Activated CD8-positive, alpha-beta memory T cell treated with anti-CD3 and anti-CD28 coated beads, Interleukin-2, amount 50 U/mL, for 1 hour (primary cell): ENCODE data around the gene ERGIC1.
"Not testable (repeated sequence)": the region's sequence is repeated elsewhere in the genome, so short reads cannot be mapped to it uniquely, and the experiment has no call there.

Experiments used
- DNase-seq: peaks from one replicate; pipeline ENCODE4 v3.0.0-alpha.2; 2020; ENCODE audit errors: extremely low read depth

Gene ERGIC1

GRCh38 chr5:172878933-172879752 is 45.1 kb downstream of the ERGIC1 start:
- no peak for DNase-seq

DNA sequence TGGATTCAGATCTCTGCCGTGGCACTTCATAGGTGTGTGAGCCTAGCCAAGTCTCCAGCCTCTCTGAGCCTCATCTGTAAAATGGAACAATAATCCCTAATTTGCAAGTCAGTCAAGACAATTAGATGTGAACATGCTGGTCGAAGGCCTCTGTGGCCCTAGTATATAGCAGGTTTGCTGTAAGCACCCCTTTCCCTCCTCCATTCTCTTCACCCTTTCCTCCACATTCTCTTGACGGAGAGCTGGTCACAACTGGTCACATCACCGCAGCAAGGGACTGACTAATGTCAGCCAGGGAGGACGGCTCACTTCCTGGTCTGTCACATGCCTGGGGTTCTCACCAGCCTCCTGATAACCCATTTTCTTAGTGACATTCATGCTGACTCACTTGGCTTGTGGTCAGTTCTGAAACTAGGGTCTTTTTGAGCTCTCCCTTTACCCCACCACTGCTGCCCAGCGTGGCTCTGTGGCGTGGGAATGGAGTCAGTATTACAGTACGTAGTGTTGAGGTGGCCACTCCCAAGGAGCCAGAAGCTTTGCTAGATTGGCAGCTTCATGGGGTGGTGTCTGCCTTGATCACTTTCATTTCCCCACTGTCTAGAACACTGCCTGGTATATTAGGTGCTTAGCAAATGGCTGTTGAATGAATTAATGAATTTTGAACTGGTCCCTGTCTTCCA is 47.8 kb downstream of the ERGIC1 start:
- DNase-seq = no peak

- DNase-seq = no peak
Measured at GRCh38 chr5:172883066-172883465, 49.0 kb downstream of the ERGIC1 start.

DNA sequence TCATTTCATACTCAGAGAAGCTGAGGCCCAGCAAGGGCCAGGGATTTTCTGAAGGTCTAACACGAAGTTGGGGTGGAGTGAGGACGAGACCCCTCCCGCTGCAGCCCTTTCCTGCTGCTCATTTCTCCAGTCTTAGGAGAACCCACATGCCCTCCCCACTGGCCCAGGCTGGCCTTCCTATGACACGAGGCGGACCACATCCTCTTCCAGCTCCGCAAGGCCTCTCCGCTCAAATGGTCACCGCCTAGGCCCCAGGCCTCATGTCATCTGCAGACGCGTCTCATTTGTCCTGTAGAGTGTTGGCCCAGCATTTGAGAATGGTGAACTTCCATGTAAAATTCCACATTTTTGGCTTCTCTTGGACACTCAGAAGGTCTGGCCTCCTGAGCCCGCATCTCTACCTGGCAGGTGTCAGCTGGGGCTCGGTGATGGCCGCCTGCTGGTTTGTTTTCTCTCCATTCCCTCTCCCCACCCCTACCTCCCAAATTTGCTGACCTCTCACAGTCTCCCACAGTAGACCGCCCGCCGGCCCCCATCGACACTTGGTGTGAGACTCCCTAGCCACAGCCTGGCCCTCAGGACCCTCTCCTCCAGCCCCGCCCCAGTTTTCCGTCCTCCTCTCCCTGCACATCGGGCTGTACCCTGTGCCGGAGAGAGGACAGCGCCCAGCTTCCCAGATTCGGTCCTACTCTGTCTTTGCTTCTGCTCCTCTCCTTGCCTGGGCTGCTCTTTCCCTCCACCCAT is 51.7 kb downstream of the ERGIC1 start:
- DNase-seq = no peak

DNA sequence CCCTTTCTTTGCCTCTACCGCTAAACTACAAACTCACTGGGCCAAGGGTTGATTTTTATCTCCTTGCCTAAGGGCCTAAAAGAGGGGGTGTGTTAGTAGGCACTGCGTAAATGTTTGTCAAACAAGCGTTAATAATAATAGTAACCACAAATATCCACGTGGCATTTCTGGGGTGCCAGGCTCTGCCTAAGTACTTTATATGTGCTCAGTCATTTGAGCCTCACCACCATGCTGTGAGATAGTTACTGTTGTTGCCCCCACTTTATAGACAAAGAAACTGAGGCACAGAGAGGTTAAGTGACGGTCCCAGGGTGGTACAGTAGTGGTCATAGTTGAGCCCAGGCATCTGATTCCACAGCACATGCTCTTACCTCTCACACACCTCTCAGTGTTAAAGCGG is 52.4 kb downstream of the ERGIC1 start:
- no peak for DNase-seq

DNA sequence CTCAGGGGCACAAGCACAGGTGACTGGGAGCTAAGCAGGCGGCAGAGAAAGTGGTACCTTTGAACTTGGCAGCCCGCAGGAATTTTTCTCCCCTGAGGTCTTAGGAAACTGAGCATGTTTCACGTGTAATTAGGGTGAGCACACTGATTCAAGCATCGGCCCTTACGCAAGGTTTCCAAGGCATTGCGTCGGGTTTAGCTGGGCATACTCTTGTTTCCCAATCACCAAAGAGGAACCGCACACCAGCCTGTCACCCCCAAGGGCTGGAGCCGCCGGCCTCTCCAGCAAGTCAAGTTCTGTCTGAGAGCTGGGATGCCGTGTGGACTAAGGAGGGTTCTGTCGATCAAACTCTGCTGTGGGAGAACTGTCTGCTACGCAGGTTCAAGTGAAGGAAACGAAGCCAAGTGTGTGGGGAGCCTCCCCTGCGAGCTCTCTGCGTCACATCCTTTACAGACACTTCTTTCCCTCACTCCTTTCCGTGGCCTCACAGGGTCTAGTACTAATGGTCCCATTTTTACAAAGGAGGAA is 53.0 kb downstream of the ERGIC1 start:
- DNase-seq = no peak

DNA sequence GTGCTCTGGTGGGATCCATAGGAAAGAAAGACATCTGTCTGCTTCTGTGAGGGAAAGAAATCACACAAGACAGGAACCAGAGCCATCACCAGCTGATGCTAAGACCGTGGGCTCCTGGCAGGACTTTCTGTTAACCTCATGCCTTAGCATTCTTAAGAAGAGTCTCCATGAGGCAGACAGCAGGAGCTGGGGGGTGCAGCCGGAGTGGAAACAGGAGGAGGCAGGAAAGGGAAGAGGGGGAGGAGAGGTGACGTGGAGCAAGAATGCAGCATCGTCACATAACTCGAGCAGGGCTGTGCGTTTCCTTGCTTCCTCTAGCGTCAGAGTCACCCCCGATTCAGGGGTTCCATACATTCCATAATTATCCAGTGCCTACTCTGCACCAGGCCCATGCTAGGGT is 53.6 kb downstream of the ERGIC1 start:
- no peak for DNase-seq

- no peak for DNase-seq
Measured at GRCh38 chr5:172890659-172891058, 56.6 kb downstream of the ERGIC1 start.

- no peak for DNase-seq
Measured at GRCh38 chr5:172891716-172892421, 57.8 kb downstream of the ERGIC1 start.

DNA sequence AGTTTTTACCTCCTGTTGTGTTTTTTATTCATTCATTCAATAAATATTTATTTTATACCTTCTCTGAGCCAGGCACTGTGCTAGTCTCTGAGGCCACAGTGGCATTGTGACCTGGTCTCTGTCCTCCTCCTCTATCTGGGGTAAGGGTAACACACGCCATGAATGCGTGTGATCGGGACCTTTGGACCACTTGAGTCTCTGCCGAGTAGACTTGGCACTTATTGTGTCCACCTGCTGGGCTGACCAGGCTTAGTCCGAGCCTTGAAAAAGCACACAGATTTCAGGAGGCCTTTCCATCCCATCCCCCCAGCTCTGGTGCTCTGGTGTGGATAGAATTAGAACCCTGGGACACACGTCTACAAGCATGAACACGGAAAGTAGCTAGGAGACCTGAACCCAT is 58.7 kb downstream of the ERGIC1 start:
- DNase-seq = no peak

DNA sequence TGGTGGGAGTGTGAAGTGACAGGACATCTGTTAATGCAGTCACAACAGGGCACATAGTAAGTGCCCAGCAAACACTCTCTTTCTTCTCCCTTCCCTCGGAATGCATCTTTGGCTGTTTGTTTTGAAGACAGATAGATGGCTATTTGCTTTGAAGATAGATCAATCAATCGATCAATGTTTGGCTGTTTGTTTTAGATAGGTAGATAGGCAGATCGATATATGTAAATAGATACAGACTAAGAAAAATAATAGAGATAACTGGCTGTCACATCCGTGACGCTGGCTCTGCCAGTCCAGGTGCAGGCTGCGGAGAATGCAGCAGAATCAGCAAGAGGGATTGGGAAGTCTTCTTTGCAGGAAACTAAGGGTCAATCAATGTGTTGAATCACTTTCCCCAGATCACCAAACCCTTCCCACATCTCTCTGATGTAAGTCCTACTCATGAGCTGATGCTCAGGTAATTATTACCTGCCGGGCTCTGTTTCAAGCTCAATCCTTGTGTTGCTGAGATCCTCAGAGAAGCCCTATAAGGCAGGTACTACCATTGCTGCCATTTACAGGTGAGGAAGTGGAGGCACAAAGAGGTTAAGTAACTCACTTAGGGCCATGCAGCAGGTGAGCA is 60.8 kb downstream of the ERGIC1 start:
- DNase-seq = no peak

DNA sequence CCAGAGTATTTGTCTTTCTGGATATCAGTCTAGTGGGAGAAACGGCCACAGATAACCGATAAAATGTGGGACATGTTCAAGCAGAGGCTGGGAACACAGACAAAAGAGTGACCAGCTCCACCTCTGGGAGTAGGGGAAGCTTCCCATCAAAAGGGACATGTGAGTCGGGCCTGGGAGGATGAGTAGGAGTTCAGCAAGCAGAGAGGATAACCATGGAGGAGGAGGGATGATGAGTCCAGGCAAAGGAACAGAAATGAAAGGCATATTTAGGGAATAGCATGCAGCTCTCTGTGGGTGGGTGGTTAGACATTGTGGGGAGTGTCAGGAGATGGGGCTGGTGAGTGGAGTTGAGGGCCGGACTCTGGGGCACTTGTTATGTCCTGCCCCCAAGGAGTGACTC is 61.5 kb downstream of the ERGIC1 start:
- DNase-seq = no peak

DNA sequence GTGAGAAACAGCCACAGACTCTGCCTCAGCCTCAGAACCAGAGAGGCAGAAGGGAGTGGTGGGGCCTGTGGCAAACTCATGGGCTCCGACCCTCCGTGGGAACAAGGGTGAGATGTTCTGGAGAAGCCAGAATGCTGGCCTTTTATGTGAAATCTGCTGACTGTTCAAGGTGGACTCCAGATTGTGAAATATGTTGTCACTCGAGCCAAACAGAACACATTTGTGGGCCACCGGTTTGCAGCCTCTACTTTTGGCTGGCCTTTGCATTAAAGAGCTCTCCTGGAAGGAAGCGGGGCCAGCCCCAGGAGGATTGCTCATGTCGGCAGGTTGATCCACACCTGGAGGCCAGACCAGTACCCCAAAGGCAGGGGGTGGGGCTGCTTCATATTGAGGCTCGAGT is 62.4 kb downstream of the ERGIC1 start:
- DNase-seq = no peak

DNA sequence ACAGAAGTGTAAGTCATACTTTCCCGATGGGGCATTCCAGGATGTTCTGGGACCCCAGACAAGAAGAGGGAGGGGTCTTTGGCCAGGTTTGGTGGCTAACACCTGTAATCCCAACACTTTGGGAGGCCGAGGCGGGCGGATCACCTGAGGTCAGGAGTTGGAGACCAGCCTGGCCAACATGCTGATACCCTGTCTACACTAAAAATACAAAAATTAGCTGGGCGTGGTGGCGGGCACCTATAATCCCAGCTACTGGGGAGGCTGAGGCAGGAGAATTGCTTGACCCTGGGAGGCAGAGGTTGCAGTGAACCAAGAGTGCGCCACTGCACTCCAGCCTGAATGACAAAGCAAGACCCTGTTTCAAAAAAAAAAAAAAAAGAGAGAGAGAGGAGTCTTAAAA is 63.0 kb downstream of the ERGIC1 start:
- not testable (repeated sequence) for DNase-seq

DNA sequence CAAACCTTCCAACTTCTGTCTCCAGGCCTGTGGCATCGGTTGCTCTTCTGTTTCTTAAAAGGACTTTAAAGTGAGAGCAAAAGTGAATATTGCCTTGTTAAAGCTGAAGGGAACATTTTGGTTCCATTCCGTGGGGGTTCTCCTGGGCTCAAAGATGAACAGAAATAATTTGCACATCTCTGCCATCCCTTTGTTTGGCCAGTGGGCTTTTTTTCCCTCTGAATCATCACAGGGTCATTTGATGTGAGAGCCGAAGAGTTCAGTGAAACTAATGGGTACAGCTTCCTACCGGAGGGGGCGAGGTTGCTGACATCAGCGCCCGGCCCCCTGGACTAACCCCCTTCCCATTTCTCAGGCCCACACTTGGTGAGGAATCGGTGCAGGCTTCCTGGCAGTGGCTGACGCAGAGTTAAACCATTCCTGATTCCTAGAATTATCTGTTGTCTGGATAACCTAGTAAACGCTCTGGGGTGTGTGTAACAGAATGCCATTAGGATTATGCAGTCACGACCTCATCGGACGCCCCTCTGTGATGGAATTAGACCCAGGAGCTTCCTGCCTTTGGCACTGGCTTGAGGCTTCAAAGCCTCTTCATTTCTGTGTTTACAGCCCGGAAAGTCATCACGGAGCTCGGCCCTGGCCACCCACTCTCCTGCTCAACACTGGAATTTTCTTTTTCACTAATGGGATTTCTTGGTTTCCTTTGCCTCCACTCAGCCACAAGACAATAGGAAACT is 63.6 kb downstream of the ERGIC1 start:
- no peak for DNase-seq

DNA sequence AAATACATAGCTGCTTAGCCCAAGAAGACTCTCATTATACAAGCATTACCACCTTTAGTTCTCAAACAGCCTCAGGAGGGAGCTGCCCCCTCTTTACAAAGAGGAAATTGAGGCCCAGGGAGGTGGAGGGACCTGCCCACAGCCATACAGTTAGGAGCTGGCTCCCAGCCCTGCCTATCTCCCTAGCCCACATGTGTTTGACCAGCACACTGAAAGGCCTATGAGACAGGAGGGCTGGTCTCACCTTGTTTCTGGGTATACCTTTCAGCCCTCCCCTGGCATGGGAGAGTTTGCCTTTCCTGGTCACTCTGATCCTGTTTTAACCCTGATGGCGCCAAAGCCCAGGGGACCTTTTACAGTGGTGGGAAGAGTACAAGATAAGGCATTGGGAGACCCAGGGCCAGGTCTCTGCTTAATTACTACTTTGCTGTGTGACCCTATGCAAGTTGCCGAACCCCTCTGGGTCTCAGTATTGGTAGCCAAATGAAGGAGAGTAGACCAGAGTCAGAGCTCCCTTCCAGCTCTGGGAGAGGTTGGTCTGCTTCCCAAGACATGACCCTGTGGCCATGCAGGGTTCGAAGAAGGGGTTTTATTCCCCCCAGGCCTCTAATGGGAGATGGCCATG is 64.3 kb downstream of the ERGIC1 start:
- DNase-seq = no peak

GRCh38 chr5:172898843-172899369 is 64.9 kb downstream of the ERGIC1 start:
- no peak for DNase-seq

DNA sequence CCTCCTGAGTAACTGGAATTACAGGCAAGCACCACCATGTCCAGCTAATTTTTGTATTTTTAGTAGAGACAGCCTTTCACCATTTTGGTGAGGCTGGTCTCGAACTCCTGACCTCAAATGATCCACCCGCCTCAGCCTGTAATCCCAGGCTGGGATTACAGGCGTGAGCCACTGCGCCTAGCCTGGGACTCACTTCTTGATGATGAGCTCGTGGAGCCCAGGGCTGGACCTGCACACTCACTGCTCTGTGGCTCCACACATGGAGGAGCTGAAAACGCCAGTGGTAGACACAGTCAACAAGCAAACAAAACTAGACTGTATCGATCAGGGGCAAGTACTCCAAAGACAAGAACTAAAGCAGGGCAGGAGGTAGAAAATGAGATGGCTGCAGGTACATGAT is 65.4 kb downstream of the ERGIC1 start:
- DNase-seq = no peak

DNA sequence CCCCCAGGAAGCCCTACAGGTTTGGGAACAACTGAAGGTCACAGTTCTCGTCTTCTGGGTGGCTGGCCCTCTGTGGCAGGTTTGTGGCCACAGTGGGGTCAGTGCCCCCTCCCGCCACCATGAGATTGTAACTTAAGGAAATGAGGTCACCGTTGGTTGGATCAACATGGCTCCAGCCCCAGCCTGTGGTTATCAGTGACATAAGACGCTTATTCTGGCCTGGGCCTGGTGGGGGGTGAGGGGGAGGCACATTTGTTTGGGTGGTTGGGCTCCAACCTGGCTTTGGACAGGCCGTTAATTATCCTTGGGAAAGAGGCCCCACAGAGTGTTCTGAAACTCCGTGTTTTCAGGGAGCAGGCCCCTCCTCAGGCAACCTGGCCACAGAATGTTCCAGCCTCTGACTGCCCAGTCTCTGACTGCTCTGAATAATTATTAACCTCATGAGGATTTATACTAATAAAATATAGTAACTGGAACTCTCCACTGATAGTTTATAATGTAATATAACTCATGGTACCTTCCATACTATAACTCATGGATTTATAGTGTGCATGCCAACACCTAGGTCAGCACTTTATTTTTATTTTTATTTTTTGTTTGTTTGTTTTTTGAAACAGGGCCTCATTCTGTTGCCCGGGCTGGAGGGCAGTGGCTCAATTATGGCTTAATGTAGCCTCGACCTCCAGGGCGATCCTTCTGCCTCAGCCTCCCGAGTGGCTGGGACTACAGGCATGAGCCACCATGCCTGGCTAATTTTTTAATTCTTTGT is 67.1 kb downstream of the ERGIC1 start:
- no peak for DNase-seq
